HG03060 (cell line): ENCODE data around the gene TNIP2.
"Not testable (repeated sequence)": the region's sequence is repeated elsewhere in the genome, so short reads cannot be mapped to it uniquely, and the experiment has no call there.

ENCODE experiments used
- ATAC-seq: cut with Tn5 transposase; IDR thresholded peaks from one replicate; pipeline ENCODE4 v1.9.1; 2021; ENCODE audit warnings: low read depth, moderate number of reproducible peaks; ENCODE audit not compliant: unreplicated experiment

Gene TNIP2

DNA sequence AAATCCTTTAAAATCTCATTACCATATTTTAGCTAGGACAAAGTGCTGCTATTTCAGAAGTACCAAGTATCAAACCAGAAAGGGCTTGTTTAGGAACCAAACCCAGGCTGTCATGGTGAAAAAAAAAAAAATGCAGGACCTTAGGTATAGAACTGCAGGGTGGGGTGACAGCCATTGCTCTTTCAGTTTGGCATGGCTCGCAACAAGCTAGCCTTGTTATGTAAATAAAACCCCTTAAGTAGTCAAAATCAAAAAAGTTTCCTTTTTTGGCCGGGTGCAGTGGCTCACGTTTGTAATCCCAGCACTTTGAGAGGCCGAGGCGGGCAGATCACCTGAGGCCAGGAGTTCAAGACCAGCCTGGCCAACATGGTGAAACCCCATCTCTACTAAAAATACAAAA, 24.5 kb upstream of the TNIP2 start:
- not testable (repeated sequence) for ATAC-seq

DNA sequence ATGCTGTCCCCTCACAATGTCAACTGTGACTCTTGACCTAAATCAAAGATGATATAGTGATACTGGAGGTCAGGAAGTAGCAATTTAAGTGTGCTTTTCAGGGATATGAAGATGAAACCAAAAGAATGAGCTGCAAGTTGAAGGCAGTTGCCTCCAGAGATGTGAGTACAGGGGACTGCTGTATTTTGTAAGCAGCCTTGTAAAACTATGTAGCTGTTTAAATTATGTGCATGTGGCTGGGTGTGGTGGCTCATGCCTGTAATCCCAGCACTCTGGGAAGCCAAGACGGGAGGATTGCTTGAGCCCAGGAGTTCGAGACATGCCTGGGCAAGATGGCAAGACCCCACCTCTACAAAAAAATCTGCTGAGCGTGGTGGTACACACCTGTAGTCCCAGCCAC, 15.1 kb upstream of the TNIP2 start:
- ATAC-seq = no peak

DNA sequence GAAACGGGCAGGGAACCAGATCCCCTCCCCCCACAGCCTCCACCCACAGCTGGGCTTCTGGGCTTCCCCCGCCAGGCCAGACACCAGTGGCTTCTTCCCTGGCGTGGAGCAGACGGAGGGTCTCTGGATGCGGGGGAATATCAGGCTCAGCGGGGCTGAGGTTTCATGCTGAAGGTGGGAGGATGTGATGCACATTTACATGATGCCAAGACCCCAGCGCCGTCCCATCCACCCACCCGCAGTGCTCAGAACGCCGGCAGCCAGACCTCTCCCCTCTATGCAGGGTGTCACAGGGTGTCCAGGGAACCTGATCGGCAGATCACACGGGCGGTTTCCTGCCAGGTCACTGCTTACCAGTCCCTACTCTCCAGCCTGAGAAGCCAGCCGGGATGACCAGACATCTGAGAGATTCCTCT, 12.8 kb upstream of the TNIP2 start:
- ATAC-seq = no peak

DNA sequence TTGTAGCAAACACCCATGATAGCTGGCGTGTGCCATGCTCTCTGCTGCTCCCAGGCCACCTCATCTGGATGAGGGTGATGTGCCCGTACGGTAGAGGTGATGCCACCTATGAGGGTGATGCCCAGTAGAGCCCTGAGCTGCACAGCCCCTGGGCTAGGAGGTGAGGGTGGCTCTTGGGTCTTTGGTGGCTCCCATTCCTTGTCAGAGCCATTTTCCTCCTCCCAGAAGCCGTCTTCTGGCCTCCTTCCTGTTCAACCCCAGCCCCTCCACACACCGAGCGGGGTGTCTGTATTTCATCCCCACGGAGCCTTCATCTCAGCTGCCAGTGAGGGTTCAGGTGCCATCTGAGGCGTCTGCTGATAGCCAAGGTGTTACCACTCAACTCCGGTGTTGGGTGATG, 12.0 kb upstream of the TNIP2 start:
- ATAC-seq = no peak

DNA sequence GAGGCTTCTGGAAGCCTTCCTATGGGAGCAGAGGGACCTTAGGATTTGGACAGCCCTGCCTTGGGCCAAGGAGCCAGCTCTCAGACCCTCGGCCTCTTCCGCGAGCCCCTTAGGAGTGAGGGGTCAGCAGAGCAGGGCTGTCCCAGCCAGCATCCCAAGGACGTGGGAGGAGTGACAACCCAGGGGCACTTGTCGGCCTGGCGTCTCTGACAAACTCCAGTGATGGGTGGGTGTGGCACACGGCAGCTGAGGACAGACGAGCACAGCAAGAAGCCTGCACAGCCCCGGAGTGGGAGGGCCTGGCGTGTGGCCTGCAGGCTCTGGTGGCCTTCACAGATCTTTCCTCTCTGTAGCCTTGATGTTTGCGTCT, 11.6 kb upstream of the TNIP2 start:
- no peak for ATAC-seq

DNA sequence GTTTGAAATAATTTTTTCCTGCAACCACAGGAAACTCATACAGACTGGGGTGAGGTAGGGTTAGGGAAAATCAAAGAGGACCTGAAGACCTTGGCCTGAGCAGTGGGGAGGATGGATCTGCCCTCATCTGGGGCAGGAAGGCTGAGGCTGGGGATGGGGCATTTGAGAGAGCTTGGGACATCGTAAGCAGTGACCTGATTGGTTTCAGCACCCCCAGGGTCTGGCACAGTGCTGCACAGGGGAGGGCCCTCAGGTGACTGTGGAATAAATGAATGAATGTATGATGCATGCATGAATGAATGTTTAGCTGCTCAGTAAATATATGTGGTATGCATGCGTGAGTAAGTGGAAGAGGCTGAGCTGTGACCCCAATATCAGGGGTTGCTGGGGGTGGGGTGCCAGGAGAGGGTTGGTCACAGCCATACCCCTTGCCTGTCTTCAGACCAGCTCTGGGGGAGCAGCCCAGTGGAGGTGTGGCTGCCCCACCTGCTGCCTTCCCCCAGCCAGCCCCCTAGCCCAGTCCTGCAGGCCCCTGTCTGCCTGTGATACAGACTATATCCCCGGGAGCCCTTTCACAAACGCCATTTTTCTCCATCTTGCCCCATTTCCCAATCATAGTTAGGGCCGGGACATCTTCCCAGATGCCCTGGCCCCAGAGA, 11.0 kb upstream of the TNIP2 start:
- ATAC-seq = no peak

DNA sequence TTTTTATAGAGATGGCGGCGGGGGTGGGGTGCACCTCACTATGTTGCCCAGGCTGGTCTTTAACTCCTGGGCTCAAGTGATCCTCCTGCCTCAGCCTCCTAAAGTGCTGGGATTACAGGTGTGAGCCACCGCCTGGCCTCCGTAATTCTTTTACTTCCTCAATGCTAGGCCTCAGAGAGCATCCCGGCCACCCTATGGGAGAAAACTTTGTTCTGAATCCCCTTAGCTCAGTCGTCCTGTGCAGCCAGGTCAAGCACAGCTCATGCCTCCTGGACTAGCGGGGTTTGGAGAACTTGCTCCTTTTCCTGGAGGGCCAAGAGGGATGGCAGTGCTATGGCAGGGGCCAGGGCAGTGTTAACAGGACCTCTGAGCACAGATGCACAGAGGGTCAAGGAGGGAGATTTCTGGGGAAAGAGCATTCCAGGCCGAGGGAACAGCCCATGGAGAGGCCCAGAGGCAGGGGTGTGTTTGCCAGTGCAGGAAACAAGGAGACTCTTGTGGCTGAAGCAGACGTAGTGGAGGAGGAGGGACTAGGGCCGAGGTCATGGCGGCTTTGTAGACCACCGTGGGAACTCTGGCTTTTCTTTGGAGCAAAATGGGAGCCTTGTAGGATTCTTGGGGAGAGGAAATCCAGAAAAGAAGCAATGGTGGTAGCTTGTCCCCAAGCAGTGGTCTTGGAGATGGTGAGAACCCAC, 9.8 kb upstream of the TNIP2 start:
- no peak for ATAC-seq

DNA sequence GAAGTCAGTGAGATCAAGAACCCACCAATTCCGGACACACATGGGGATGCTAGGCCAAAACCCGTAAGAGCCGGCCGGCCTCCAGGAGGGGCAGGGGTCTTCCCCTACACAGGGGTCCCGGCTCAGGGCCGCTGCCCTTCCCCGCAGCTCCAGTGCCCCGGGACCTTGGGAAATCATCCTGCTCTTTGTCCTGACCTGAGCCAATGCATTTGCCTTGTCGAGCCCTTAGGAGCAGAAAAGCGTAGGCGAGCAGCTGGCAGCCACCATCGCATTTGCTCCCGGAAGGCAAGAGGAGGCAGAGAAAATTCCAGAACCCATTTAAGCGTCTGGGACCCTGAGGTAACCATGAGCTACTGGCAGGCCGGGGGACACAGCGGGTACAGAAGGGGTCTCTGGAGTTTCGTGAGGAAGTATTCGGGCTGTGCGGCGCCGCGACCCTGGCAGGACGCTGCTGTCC, 7.4 kb upstream of the TNIP2 start:
- no peak for ATAC-seq

DNA sequence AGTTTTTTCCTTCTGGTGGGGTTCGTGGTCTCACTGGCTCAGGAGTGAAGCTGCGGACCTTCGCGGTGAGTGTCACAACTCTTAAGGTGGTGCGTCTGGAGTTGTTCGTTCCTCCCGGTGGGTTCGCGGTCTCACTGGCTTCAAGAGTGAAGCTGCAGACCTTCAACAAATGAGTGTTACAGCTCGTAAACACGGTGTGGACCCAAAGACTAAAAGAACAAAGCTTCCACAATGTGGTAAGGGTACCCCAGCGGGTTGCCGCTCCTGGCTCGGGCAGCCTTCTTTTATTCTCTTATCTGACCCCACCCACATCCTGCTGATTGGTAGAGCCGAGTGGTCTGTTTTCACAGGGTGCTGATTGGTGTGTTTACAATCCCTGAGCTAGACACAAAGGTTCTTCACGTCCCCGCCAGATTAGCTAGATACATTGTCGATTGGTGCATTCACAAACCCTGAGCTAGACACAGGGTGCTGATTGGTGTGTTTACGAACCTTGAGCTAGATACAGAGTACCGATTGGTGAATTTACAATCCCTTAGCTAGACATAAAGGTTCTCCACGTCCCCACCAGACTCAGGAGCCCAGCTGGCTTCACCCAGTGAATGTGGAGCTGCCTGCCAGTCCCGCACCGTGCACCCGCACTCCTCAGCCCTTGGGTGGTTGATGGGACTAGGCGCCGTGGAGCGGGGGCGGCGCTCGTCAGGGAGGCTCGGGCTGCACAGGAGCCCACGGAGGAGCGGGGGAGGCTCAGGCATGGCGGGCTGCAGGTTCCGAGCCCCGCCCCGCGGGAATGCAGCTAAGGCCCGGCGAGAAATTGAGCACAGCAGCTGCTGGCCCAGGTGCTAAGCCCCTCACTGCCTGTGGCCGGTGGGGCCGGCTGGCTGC, 6.6 kb upstream of the TNIP2 start:
- not testable (repeated sequence) for ATAC-seq

DNA sequence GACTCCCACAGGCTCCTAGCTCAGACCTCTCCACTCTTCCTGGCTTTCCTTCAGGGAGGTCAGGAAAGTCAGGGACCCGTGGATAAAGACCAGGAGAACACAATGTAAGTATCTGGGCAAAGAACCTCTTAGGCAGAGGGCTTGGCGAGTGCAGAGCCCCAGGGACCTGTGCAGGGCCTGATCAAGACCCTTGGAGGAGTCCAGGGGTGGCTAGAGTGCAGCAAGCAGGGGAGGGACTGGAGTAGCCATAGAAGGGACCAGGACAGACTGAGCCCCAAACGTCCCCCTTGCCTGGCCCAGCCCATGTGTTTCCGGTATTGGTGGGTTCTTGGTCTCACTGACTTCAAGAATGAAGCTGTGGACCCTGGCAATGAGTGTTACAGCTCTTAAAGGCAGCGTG, 5.9 kb upstream of the TNIP2 start:
- ATAC-seq = no peak

DNA sequence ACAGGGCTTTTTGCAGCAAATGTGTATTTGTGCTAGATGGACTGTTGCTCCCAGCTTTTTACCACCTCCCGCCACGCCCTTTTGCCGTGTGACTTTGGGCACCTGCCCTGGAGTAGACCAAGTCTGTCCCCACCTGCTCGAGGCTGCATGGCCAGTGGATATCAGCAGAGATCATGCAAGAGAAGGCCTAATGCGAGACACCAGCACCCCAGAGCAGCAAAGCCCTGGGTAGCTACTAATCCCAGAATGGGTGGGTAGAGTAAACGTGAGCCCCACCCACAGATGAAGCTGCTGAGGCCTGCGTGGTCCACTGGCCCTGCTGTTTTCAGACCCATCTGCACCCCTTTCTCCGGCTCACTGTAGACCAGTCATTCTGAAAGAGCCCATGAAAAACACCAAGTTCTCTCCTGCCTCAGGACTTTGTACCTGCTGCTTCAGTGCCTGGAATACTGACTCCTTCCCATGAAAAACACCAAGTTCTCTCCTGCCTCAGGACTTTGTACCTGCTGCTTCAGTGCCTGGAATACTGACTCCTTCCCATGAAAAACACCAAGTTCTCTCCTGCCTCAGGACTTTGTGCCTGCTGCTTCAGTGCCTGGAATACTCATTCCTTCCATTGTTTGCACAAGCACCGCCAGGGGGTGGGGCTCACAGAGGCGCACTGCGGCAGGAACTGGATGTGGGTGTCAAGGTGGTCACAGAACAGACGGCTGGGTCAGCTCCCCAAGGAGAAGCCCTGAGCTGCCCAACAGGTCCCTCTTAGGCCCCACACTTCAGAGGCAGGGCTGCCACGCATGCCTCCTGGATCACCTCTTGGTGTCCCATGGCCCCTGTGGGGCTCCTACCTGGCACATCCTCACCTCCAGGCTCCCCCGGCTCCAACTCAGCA, 5.1 kb upstream of the TNIP2 start:
- ATAC-seq = no peak

DNA sequence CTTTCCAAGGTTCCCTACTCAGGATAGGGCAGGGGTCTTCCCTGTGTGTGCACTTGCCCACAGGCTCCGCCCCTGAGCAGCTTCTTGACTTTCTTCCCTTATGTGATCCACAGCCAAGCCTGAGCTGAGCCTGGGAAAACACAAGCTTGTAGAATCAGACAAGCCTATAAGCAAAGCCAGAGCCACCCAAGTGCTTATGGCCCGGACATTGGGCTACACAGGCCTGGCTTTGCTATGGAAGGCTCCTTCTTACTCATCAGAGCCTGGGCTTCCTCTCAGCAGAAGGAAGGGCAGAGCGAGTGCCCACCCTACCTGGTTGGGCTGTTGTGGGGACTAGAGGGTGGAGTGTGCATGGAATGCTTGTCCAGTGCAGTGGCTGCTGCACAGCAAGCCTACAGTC, 1.3 kb upstream of the TNIP2 start:
- ATAC-seq = no peak

DNA sequence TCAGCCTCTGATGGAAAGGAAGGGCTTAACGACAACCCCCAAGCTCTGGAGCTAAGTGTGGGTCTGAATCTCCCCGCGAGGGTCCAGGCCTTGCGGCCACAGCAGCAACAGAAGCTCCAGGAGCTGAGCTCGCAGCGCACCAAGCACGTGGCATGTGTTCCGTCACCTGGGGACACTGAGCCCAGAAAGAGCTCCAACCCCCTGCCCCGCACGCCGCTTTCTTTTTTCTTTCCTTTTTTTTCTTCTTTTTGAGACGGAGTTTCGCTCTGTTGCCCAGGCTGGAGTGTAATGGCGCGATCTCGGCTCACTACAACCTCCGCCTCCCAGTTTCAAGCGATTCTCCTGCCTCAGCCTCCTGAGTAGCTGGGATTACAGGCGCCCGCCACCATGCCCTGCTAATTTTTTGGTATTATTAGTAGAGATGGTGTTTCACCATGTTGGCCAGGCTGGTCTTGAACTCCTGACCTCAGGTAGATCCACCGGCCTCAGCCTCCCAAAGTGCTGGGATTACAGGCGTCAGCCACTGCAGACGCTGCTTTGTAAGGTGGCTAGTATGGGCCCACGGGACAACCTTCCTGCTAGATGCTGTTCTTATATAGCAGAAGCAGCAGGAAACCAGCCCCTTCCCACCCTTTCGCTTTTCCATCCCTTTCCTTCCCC, 685 bp upstream of the TNIP2 start:
- ATAC-seq = no peak

DNA sequence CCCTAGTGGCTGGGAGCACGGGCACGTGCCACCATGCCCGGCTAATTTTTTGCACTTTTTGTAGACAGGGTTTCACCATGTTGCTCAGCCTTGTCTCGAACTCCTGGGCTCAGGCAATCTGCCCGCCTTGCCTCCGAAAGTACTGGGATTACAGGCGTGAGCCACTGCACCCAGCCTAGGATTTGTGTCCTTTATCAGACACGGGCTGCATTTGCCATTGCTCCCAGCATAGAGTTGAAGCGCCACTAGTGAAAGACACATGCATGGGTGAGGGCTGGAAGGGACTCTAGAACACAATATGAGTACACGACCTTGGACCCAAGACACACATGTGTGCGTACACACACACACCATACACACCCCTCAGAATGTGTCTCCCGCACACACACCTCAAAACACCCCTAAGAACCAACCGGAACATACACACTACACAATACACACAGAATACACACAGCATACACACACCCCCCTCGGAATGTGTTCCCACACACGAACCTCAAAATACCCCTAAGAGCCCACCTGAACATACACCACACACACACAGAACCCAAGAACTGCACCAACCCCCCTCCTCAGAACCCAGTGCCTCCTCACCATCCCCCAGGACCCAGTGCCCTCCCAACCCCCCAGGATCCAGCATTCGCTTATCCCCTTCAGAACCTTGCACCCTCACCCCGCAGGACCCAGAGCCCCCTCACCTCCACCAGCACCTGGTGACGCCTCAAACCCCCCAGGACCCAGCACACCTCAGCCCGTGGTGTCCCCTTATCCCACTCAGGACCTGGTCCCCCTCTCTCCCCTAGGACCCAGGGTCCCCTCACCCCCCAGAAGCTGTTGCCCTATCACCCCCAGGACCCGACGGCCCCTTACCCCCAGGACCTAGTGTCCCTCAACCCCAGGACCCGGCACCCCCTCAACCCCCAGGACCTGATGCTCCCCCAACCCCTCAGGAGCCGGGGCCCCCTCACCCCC, 1.0 kb downstream of the TNIP2 start:
- ATAC-seq = no peak

DNA sequence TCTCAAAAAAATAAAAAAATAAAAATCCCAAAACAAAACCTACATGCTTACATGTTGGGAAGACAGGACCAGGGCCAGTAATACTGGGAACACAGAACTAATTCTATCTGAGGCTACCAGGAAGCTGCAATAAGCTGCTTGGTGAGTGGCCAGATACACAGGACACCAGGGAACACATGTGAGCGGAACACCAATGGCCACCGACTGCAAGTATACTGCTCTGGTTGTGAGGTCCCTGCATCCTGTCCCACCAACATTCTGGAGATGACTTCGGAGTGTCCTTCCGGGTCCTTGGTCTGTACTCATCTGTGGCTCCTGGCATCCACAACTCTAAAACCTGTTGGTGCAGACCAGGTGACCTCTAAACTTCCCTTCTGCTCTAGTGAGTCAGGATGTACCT, 2.7 kb downstream of the TNIP2 start:
- ATAC-seq = no peak

DNA sequence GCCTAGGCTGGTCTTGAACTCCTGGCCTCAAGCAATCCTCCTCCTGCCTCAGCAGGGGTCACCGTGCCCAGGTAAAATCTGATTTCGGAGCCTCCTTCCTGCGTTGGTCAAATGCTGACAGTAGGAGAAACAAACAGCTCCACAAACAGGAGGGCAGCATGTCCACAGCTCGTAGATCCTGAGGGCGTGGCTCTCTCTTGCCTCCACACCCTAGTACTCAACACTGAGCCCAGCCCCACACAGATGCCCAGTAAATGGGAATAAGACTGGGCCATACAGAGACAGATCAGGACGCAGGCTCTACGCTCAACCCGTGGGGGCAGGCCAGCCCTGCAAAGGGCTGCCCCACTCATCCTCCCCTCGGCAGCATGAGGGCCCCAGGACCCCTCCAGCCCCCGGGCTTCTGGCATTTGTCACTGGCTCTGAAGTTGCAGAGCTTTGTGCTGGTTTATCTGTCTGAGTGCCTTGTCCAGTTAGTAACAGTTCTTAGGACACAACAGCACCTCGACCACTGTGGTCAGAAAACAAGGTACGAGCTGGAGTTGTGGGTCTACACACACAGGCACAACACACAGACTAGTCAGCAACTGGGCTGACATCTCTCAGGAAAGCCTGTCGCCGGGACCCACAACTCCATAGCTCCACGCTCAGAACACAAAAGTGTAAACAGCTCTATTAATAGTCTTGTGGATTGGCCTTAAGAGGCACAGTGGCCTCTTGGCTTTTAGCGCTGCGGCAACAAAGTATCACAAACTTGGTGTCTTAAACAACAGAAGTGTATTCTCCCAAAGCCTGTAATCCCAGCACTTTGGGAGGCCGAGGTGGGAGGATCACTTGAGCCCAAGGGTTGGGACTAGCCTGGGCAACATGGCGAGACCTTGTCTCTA, 5.2 kb downstream of the TNIP2 start:
- no peak for ATAC-seq

DNA sequence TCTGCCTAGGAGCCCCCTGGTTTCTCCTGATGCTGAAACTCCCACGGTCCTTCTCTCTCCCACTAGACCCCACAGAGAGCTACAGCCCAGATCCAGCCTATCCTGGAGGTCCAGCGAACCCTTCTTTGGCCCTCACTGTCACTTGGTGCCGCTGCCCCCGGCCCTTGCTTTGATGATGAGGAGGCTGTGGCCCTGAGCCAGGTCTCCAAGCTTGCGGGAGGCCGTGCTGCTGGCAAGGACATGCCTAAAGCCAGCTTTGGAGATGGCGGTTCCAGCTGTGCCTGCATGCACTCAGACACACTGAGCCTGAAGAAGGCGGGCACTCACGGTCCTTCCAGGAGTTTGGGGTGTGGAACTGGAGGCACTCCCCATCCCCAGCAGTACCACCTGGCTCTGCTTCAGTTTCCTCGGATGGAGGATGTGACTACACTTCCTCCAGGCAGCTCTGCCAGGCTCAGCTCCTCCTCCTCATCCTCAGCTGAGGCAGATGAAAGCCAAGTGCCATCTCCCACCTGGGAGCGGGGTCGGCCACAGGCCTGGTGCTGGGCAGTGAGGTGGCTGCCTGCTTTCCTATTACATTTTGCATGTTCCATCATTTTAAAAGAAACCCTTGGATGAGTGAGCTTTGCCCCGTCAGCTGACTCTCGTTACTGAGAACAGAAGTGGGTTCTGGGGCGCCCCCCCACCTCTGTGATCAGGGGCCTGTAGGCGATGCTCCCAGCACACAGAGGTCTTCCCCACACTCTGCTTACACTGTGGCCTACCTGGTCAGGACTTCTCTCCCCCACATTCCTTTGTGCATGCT, 9.0 kb downstream of the TNIP2 start:
- no peak for ATAC-seq
